Tibial nerve (tissue), 4 donors: ENCODE measurements around the gene MYO1G. TPM values are rescaled to one million over a fixed set of nuclear protein-coding genes. Genes with fewer than 3 reads are reported as not detected.

ENCODE experiments used
- DNase-seq, 2 donors: peaks; one replicate each; pipeline ENCODE4 v3.0.0-alpha.2; 2019; ENCODE audit warnings: low spot score in 2 of 2
- H3K27ac ChIP-seq, 4 donors: fragments of 200-600 bp; sonication (generic) in 3 of 4; one replicate each; pipeline ENCODE4 v1.5.1; 2017 to 2019; ENCODE audit warnings: mild to moderate bottlenecking in 1 of 4
- H3K27me3 ChIP-seq, 2 donors: fragments of 200-600 bp; sonication (generic) in 1 of 2; one replicate each; pipeline versions ENCODE4 v1.5.1 to v1.6.0; 2017 to 2019
- H3K36me3 ChIP-seq, 3 donors: fragments of 200-600 bp; sonication (generic); one replicate each; pipeline ENCODE4 v1.5.1; 2018 to 2019
- H3K4me1 ChIP-seq, 4 donors: fragments of 200-600 bp; sonication (generic) in 3 of 4; one replicate each; pipeline ENCODE4 v1.5.1; 2017 to 2019
- H3K4me3 ChIP-seq, 4 donors: fragments of 200-600 bp; sonication (generic) in 3 of 4; one replicate each; pipeline ENCODE4 v1.5.1; 2017 to 2019; ENCODE audit warnings: mild to moderate bottlenecking in 1 of 4, moderate library complexity in 1 of 4
- H3K9me3 ChIP-seq, 4 donors: fragments of 200-600 bp; sonication (generic) in 3 of 4; one replicate each; pipeline ENCODE4 v1.5.1; 2017 to 2019
- CTCF ChIP-seq, 5 experiments: fragments of 200-600 bp in 3 of 5; fragments of 450-650 bp in 2 of 5; sonication (generic) in 3 of 5; IDR thresholded peaks; one replicate each; pipeline ENCODE4 v1.5.1; 2016 to 2019; ENCODE audit warnings: antibody characterized with exemption in 5 of 5, mild to moderate bottlenecking in 3 of 5, moderate library complexity in 2 of 5
- EP300 ChIP-seq, 2 donors: sonication (generic); formaldehyde crosslinking; IDR thresholded peaks; one replicate each; pipeline ENCODE4 v1.6.1; 2017; ENCODE audit warnings: antibody characterized with exemption in 2 of 2, mild to moderate bottlenecking in 1 of 2
- POLR2A ChIP-seq, 2 donors: fragments of 450-650 bp; IDR thresholded peaks; one replicate each; pipeline ENCODE4 v1.6.1; 2017; ENCODE audit warnings: antibody characterized with exemption in 2 of 2, mild to moderate bottlenecking in 2 of 2, moderate library complexity in 2 of 2
- WGBS, 2 donors: methylation state at CpG; one replicate each; pipeline ENCODE4 v1.1.5; 2018; 5-methylcytosine and 5-hydroxymethylcytosine counted together
- total RNA-seq, 4 donors: library from RNA; depleted of rRNA; stranded (reverse); fragments of >200 nt; gene quantifications; one replicate each; pipeline ENCODE4 v1.1.0, GENCODE V29; 2016

The MYO1G gene
- total RNA-seq, 4 donors from 2014 or later = 0.84 to 10.5 (median 3.3) TPM

GRCh38 chr7:44966731-44967538 is 11.9 kb downstream of the MYO1G start:
- Histone ChIP-seq H3K4me1 (peaks cover 0 to 22% (median 10%) of the 10 kb centered on the region in 4 donors), H3K9me3 (no peaks in the 10 kb centered on the region), H3K27me3 (peaks cover 0 to 6% of the 10 kb centered on the region in 2 donors), H3K4me3 (no peak overlapping the region), H3K36me3 (no peaks in the 10 kb centered on the region), H3K27ac (no peak overlapping the region)
- TF ChIP-seq EP300 (IDR thresholded peaks at IDR 0.05) (no peak), CTCF (IDR thresholded peaks at IDR 0.05) (no peak), POLR2A (IDR thresholded peaks at IDR 0.05) (no peak)
- WGBS, 2 donors = 79 to 86% methylated on average over 9 of the region's 9 CpGs
- no peak for DNase-seq

GRCh38 chr7:44965937-44966730 is 12.7 kb downstream of the MYO1G start:
- WGBS, 2 donors = 91 to 95% methylated on average over 18 of the region's 18 CpGs
- TF ChIP-seq CTCF (IDR thresholded peaks at IDR 0.05) (no peak), EP300 (IDR thresholded peaks at IDR 0.05) (no peak), POLR2A (IDR thresholded peaks at IDR 0.05) (no peak)
- Histone ChIP-seq H3K4me1 (peaks cover 0 to 22% (median 10%) of the 10 kb centered on the region in 4 donors), H3K36me3 (no peaks in the 10 kb centered on the region), H3K27ac (no peak overlapping the region), H3K27me3 (peaks cover 0 to 6% of the 10 kb centered on the region in 2 donors), H3K4me3 (no peak overlapping the region), H3K9me3 (no peaks in the 10 kb centered on the region)
- DNase-seq = no peak

GRCh38 chr7:44965441-44965903 is 13.3 kb downstream of the MYO1G start:
- H3K27me3 ChIP-seq = peaks cover 0 to 6% of the 10 kb centered on the region in 2 donors
- no peak overlapping the region for H3K27ac ChIP-seq
- H3K36me3 ChIP-seq = no peaks in the 10 kb centered on the region
- no peak overlapping the region for H3K4me3 ChIP-seq
- H3K4me1 ChIP-seq = peaks cover 0 to 22% (median 10%) of the 10 kb centered on the region in 4 donors
- 91 to 93% methylated on average over 16 of the region's 16 CpGs for WGBS, 2 donors
- TF ChIP-seq POLR2A (IDR thresholded peaks at IDR 0.05) (no peak), CTCF (IDR thresholded peaks at IDR 0.05) (no peak), EP300 (IDR thresholded peaks at IDR 0.05) (no peak)
- DNase-seq = no peak
- H3K9me3 ChIP-seq = no peaks in the 10 kb centered on the region

- H3K27ac ChIP-seq = no peak overlapping the region
- H3K4me1 ChIP-seq = peaks cover 0 to 22% (median 10%) of the 10 kb centered on the region in 4 donors
- peaks cover 0 to 6% of the 10 kb centered on the region in 2 donors for H3K27me3 ChIP-seq
- no peak for DNase-seq
- H3K4me3 ChIP-seq = no peak overlapping the region
- no peaks in the 10 kb centered on the region for H3K9me3 ChIP-seq
- TF ChIP-seq POLR2A (IDR thresholded peaks at IDR 0.05) = no peak
- TF ChIP-seq CTCF (IDR thresholded peaks at IDR 0.05) = no peak
- no peak for TF ChIP-seq EP300 (IDR thresholded peaks at IDR 0.05)
- no peaks in the 10 kb centered on the region for H3K36me3 ChIP-seq
- WGBS, 2 donors = 86 to 90% methylated on average over 11 to 12 of the region's 13 CpGs
Observed at GRCh38 chr7:44964831-44965440, 13.9 kb downstream of the MYO1G start.
